ENCODE results near the gene RNF144A.

Gene RNF144A

DNA sequence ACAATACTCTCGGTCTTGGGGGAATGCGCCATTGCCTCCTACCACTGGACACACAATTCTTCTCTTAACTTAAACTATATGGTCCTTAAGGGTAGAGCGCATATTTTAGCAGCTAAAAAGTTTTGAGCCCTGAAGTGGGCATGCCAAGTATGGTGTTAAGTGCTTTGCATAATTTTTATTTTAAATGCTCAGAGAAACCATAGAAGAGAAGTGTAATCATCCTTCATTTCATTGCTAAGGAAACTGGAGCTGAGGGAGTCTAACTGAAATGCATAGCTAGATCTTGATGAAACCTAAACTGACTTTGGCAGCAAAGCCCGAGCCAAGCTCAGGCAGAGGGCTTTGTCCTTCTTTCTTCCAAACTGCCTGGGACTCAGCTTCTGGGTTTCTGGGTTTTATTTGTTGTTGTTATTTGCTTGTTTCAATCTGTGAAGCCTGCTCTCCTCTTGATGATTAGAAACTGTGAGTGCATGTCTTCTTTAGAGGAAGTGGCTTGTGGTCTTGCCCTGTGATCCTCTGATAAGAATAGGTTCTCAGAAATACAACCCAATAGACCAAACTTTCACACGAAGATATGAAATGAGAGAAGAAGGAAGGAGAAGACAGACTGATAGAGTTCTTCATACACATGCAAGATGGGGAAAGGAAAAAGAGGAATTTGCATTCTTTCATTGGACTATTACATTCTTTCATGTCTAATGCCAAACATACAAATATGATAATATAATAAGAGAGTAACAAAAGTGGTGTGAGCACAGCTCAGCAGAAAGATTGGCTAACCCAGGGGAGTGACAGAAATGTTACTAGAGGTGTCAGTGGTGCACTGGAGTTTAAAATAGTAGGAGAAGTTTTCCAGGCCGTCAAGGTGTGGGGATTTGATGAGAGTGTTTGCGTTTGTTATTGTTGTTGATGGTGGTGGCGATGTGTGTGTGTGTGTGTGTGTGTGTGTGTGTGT, 7.5 kb upstream of the RNF144A start:
- peak; percentile 58 for DNase-seq

- DNase-seq, result no peak
Observed at GRCh38 chr2:6911721-6912120, 5.5 kb upstream of the RNF144A start.

DNA sequence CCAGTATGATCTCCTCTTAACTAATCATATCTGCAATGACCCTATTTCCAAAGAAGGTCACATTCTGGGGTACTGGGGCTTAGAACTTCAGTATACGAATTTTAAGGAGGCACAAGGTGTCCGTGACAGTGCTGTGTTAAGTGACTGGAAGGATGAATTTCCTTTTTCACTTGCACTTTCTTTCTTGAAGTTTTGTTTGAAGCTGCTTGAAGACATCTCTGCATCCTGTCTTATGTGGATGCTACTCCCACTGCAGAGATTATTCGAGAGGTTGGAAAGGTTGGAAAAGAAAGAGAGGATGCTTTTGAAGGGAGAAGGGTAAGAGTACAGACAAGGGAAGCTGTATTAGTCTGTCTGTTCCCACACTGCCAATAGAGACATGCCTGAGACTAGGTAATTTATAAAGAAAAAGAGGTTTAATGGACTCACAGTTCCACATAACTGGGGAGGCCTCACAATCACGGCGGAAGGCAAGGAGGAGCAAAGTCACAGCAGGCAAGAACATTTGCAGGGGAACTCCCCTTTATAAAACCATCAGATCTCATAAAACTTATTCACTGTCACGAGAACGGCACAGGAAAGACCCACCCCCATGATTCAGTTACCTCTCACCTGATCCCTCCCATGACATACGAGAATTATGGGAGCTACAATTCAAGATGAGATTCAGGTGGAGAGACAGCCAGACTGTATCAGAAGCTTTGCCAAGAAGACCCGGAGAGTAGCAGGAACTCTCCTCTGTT, 3.6 kb upstream of the RNF144A start:
- DNase-seq, result peak; percentile 77

GRCh38 chr2:6914828-6915227, 2.4 kb upstream of the RNF144A start:
- DNase-seq, result peak; percentile 48

GRCh38 chr2:6915399-6915798, 1.8 kb upstream of the RNF144A start:
- no peak for DNase-seq

GRCh38 chr2:6916224-6916623, 988 bp upstream of the RNF144A start:
- no peak for DNase-seq

GRCh38 chr2:6916736-6917070, 509 bp upstream of the RNF144A start:
- no peak for DNase-seq

- peak; percentile 40 for DNase-seq
Observed at GRCh38 chr2:6917761-6918421, 679 bp downstream of the RNF144A start.

DNA sequence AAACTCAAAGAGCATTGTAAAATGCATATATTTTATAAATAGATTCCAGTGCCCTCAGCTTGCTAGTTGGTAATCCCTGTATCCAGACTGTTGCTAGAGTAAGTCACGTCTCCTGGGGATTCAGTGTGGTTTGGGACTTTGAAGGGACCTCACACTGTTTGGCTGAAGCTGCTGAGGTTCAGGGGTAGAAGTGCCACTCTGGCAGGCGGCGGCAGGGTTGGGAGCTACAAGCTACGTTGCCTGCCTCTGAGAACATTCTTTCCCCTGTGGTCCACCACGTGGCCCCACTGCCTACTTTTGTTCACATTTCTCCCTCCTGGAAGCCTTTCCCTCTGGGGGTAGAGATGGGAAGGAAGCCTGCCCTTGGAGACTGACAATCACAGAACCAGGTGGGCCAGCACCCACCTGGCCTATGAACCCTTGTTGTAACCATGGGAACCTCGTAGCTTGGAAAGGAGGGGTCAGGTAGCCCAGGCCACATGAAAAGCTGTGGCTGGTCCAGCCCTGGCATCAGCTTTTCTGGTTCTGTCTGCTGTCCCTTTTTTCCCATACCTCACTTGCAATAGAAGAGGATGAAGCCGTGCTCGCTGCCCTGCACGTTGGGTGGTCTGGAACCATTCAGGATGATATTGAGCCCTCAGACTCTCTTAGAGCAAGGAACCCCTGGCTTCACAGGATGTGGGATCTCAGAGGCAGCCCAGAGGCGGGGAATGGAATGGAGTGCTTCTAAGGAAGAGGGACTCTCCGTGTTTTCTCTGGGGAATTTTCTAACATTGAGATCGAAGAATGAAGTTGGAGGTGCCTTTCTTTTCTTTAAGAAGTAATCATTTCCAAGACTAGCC, 2.9 kb downstream of the RNF144A start:
- DNase-seq, result no peak

- no peak for DNase-seq
Observed at GRCh38 chr2:6920743-6921064, 3.5 kb downstream of the RNF144A start.

DNA sequence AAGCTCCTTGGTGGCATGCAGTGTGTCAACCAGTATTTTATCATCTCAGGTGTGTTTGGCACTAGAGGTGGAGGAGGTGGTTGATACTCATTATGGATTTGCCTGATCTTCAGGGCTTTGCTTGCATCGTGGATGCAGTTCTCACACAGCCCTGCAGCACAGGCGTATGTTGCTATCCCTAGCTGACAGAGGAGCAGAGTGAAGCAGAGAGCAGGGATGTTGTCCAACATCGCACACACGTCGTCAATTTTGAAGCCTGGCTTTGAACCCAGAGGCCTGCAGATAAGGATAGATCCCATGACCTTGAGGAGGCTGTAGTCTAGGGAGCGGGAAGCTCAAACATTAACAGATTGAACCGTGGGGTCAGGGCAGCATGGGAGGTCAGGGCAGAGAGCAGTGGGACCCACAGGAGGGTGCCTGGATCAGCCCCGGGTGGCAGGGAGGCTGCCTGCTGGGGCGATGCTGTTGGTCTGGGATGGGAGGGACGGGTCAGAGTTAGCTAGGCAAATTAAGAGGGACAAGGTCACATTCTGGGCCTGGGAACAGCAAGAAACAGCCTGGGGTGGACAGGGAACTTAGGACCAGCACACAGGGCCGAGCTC, 4.2 kb downstream of the RNF144A start:
- DNase-seq, result no peak

DNA sequence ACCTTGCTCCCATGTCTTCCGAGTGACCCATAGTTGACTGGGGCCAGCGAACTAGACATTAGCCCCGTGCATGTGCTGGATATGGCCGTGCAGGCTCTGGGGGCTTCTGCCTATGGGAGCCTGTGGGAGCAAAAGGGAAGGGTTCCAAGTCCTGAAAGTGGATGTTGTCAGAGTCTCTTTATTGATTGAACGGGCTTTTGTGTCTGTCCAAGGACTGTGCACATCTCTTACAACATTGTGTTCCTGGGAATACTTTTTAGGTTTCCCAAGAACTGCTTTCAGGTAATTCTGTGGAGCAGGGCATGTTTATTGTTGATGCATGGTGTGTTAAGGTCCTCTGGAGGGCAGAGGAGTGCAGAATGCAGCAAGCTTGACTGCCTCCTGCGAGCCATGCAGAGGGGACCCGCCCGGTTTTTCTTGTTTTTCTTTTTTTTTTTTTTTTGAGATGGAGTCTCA, 5.0 kb downstream of the RNF144A start:
- DNase-seq, result peak; percentile 27

- DNase-seq, result no peak
Observed at GRCh38 chr2:6923319-6923718, 6.1 kb downstream of the RNF144A start.

DNA sequence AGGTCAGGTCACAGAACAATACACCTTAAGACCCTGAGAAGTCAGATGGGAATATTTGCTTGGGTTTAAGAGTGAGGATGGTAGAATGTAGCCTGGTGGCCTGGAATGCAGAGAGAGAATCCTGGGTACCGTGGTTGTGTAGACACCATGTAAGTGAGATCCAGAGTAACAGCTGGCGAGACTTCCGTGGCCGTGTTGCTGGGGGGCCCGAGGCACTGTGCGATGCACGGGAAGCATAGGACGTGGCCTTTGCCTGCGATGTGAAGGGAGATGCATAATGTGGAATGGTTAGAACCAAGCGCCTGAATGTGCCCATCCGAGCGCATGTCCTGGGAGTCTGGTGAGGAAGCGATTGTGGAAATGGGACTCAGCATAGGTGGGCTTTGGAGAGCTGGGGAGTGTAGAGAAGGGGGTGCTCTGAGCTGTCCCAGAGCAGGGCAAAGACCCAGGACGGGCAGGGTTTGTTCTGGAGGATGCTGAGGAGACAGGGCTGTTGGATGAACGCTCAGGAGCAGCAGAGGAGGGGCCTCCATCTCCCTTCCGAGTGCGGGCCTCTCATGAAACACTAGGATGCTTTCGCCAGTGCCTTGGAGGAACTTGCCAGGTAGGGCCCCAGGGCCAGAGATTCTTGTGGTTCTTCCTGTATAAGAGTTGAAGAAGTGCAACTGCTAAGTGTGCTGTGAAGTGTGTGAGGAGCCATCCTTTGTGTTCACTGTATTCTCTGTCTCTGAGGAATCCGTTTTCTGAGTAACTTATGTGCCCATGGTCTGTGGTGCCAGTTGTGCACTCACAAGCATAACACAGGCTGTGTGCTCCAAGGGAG, 7.1 kb downstream of the RNF144A start:
- no peak for DNase-seq

DNA sequence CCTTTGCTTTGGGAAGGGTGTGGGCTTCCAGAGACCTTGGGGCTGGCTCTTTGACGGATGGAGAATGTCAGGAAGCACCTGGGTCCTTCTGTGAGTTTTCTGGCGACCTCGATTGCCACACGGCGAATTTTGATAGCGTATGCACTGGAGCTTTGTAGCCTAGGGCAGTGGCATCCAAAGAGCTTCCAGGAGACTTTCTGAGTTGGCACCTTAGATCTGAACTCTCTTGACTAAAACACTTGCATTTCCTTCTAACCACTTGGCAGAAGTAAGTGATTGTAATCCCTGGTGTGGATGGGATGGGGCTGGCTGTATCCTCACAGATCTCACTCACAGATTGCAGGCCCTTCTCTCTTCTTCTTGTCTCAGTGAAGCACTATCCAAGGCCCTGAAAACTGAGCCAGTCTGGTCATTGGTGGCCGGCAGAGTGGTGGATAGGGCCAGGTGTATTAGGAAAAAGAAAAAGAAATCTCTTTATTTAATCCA, 7.8 kb downstream of the RNF144A start:
- no peak for DNase-seq

DNA sequence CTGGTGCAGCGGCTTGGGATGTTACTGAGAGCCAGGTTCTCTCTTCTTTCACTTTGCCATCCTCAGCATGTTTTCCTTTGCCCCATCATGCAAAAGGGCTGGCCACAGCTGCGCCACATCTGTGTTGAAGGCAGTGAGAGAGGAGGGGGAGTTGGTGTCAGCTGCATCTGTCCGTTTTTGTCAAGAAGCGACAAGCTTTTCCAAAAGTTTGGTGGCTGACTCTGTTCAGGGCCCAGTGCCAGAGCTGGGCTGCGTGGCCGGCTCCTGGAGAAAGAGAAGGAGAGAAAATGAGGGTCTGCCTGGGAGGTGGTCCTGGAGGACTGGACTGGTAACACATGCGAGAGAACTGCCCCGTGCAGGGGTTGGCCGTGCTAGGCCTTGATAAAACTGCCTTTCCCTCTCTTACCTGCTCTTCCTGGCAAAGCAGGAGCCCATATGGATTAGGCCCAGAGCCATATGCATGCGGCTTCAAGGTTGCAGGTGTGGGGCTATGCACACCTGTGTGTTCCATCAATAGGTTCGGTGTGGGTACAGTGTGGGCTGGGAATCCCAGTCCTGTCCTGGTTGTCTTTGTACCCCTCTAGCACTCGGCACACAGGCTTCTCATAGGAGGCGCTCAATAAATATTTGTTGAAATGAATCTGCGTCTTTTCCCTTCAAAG, 9.0 kb downstream of the RNF144A start:
- DNase-seq, result no peak

GRCh38 chr2:6927186-6927585, 10.0 kb downstream of the RNF144A start:
- no peak for DNase-seq

DNA sequence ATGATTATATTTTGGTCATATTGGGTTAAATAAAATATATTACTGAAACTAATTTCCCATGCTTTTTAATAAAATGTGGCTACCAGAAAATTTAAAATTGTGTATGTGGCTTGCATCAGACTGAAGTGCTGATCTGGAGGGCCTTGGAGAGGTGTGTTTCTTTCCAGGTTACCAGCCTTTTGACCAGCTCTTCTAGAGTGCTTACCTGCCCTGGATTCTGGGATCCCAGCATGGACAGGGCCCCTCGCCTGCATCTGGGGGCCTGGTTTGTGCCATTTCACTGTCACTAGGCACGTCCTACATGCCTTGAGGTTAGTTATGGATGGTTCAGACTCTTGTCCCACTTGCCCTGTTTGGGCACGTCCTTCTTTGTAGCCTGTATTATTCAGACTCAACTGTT, 10.5 kb downstream of the RNF144A start:
- DNase-seq, result no peak

DNA sequence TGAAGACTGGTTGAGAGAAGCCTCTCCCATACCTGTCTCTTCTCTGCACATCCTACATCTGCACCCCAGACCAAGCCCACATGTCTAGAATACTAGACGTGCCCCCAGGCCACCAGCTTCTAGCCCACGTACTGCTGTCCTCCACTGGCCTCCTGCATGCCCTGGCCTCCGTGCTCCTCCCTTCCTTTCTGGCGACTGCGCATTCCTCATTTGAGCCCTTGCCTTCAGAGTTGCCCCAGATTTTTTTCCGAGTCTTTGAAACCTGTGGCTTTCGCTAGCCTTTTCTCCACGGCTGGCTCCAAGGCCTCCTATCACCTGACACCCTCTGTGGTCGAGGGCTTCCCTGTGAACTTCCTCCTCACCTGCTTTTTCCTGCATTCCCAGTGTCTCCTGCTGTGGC, 11.2 kb downstream of the RNF144A start:
- no peak for DNase-seq

- DNase-seq, result no peak
Observed at GRCh38 chr2:6929196-6929819, 12.1 kb downstream of the RNF144A start.
